GM21526 (cell line): ENCODE data around the gene PLCZ1.

Experiments used
- ATAC-seq: cut with Tn5 transposase; IDR thresholded peaks from one replicate; pipeline ENCODE4 v1.9.1; 2021; ENCODE audit warnings: moderate library complexity; ENCODE audit not compliant: unreplicated experiment, low FRiP score

Gene PLCZ1

DNA sequence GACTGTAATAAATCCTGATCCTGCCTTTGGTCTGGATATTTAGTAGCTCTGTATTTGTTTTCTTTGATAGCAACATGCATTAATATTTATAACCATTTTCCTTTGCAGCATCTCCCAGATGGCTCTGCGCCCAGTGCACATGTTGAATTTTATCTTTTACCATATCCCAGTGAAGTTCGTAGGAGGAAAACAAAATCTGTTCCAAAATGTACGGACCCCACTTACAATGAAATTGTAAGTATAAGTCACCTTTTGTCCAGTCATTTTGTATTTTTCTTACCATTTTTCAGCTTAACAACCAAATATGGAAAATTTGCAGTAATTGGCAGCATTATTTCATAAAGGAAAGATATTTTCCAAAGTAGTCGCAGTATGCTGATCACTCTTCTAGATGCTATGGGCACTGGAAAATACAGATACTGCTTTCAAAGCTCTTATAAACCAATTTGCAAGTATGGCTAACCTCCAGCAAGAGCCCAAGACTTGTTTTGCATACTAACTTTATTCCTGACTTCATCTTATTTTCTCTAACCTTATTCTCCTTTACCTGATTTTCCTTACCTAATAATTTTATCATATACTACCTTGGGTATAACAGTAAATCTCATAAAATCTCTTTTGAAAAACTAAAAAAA, 97.4 kb downstream of the PLCZ1 start:
- ATAC-seq, result no peak

DNA sequence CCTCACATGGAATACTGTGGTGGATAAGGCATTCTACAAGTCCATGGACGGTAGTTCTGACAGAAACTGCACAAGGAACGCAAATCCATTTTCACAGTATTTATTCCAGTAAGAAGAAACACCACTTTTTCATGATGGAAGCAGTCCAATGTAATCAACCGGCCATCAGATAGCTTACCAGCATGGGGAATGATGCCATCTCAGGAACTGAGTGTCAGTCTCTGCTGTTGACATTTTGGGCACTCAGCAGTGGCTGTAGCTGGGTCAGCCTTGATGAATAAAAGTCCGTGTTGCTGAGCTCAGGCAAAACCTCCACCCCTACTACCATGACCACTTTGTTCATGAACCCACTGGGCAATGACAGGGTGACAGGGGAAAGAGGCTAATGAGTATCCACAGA, 103.4 kb downstream of the PLCZ1 start:
- ATAC-seq, result no peak
